ENCODE results near the gene TNS1. TPM values are rescaled to one million over a fixed set of nuclear protein-coding genes. Genes with fewer than 3 reads are reported as not detected.

Gene TNS1
- total and polyA plus RNA-seq, 10 of the 15 experiments (the other 5 are each of a cell fraction or from before 2014, with no cell fraction given) = 0.05 to 0.44 TPM; not detected in 8

DNA sequence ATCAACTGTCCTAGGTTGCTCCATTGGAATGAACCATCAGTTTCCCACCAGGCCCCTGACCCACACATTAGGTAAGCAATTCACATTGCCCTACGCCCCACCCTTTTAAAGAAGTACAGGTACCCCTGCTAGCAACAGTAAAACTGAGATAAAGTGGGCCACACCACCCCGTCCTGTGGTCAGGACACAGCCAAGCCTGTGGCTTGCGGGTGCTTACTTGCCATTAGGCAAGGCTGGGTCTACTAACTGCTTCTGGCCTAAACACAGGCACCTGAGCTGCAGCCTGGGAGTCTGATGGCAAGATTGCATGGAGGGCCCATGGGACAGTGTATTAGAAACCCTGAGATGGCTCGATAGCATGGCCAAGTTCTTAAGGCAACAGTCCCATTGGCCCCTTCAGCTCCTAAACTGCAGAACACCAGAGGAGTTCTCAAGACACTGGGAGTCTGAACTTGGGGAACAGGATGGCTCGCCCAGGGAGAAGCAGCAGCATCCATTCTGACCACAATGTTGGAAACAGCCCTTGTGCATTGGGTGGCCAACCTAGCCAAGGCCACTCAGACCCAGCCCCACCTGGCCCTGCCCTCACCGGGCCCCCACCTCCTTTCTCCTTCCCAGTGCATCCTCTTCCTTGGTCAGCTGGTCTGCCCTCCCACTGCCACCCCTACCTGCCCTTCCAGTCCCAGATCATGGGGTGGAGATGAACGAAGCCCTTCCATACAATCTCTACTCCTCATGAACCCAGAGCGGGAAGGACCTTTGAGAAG lies 177.1 kb downstream of the TNS1 start:
- WGBS (ENCODE audit: insufficient coverage, insufficient replicate concordance, low lambda C conversion rate, missing lambda C conversion rate) = 14% methylated on average over 8 of the region's 8 CpGs
- H3K4me1 ChIP-seq (ENCODE audit: control insufficient read depth, insufficient read depth, low read length) = no peaks in the 10 kb centered on the region
- RAD21 ChIA-PET (ENCODE audit: unreplicated experiment) = no interaction called here
- no peak overlapping the region for H3K4me2 ChIP-seq (ENCODE audit: control insufficient read depth, insufficient read depth)
- FAIRE-seq (no peak), DNase-seq (ENCODE audit: low read depth, low spot score) (no peak), ATAC-seq (no peak)
- BruUV-seq (replicated peaks) = no TSS peak
- in situ Hi-C loops (cut with MboI) = no loop called here
- H3K27me3 ChIP-seq (replicated peaks in 1 of 2; ENCODE audit: control insufficient read depth in 2 of 2, insufficient read depth in 2 of 2, low read length in 1 of 2) = peaks cover 0 to 2% of the 10 kb centered on the region in 2 experiments; a peak in 3 of 4 replicates
- intact Hi-C loops (cut with micrococcal nuclease; ENCODE audit: unreplicated experiment) = no loop called here
- POLR2A ChIA-PET = no interaction called here
- H3K9me3 ChIP-seq (replicated peaks; ENCODE audit: control insufficient read depth, insufficient read depth, low read length) = no peaks in the 10 kb centered on the region
- H3K36me3 ChIP-seq (ENCODE audit: control insufficient read depth in 2 of 2, insufficient read depth in 2 of 2, low read length in 1 of 2) = no peaks in the 10 kb centered on the region
- H4K20me1 ChIP-seq (ENCODE audit: control insufficient read depth, insufficient read depth) = no peaks in the 10 kb centered on the region
- no peaks in the 10 kb centered on the region for H3K79me2 ChIP-seq (ENCODE audit: control insufficient read depth, insufficient read depth, low read length)
- no peak overlapping the region for H3K9ac ChIP-seq (ENCODE audit: control insufficient read depth, insufficient read depth, low read length)
- CTCF ChIA-PET = no interaction called here
- H3K4me3 ChIP-seq = no peak overlapping the region
- SMC1A ChIA-PET (ENCODE audit: uncharacterized antibody, unreplicated experiment) = no interaction called here
- H2AFZ ChIP-seq (ENCODE audit: control insufficient read depth, low read depth, low read length) = no peak overlapping the region
- H3K27ac ChIP-seq (ENCODE audit: control insufficient read depth, insufficient read depth) = no peak overlapping the region
- TF ChIP-seq, protein P1, sequence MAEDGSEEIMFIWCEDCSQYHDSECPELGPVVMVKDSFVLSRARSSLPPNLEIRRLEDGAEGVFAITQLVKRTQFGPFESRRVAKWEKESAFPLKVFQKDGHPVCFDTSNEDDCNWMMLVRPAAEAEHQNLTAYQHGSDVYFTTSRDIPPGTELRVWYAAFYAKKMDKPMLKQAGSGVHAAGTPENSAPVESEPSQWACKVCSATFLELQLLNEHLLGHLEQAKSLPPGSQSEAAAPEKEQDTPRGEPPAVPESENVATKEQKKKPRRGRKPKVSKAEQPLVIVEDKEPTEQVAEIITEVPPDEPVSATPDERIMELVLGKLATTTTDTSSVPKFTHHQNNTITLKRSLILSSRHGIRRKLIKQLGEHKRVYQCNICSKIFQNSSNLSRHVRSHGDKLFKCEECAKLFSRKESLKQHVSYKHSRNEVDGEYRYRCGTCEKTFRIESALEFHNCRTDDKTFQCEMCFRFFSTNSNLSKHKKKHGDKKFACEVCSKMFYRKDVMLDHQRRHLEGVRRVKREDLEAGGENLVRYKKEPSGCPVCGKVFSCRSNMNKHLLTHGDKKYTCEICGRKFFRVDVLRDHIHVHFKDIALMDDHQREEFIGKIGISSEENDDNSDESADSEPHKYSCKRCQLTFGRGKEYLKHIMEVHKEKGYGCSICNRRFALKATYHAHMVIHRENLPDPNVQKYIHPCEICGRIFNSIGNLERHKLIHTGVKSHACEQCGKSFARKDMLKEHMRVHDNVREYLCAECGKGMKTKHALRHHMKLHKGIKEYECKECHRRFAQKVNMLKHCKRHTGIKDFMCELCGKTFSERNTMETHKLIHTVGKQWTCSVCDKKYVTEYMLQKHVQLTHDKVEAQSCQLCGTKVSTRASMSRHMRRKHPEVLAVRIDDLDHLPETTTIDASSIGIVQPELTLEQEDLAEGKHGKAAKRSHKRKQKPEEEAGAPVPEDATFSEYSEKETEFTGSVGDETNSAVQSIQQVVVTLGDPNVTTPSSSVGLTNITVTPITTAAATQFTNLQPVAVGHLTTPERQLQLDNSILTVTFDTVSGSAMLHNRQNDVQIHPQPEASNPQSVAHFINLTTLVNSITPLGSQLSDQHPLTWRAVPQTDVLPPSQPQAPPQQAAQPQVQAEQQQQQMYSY (CRISPR knock-in tag; IDR thresholded peaks at IDR 0.05) = no peak
- TF ChIP-seq, protein P2, sequence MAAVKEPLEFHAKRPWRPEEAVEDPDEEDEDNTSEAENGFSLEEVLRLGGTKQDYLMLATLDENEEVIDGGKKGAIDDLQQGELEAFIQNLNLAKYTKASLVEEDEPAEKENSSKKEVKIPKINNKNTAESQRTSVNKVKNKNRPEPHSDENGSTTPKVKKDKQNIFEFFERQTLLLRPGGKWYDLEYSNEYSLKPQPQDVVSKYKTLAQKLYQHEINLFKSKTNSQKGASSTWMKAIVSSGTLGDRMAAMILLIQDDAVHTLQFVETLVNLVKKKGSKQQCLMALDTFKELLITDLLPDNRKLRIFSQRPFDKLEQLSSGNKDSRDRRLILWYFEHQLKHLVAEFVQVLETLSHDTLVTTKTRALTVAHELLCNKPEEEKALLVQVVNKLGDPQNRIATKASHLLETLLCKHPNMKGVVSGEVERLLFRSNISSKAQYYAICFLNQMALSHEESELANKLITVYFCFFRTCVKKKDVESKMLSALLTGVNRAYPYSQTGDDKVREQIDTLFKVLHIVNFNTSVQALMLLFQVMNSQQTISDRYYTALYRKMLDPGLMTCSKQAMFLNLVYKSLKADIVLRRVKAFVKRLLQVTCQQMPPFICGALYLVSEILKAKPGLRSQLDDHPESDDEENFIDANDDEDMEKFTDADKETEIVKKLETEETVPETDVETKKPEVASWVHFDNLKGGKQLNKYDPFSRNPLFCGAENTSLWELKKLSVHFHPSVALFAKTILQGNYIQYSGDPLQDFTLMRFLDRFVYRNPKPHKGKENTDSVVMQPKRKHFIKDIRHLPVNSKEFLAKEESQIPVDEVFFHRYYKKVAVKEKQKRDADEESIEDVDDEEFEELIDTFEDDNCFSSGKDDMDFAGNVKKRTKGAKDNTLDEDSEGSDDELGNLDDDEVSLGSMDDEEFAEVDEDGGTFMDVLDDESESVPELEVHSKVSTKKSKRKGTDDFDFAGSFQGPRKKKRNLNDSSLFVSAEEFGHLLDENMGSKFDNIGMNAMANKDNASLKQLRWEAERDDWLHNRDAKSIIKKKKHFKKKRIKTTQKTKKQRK (IDR thresholded peaks at IDR 0.05; ENCODE audit: low read depth, low read length) = no peak
- no peak for TF ChIP-seq ZZZ3 (IDR thresholded peaks at IDR 0.05; ENCODE audit: control insufficient read depth, insufficient read length, low read depth)
- TF ChIP-seq NFYB (IDR thresholded peaks at IDR 0.05; ENCODE audit: insufficient read depth, low read depth, low read length) = no peak
- TF ChIP-seq RCOR1 (conservative IDR thresholded peaks at IDR 0.05; ENCODE audit: low read depth, low read length) = no peak
- TF ChIP-seq IRF4 (IDR thresholded peaks at IDR 0.05; ENCODE audit: low read depth, low read length) = no peak
- no peak for TF ChIP-seq KLF5 (IDR thresholded peaks at IDR 0.05; ENCODE audit: partially characterized antibody)
- no peak for TF ChIP-seq POU2F2 (IDR thresholded peaks at IDR 0.05; ENCODE audit: borderline replicate concordance, low read depth, low read length)
- TF ChIP-seq ESRRA (IDR thresholded peaks at IDR 0.05; ENCODE audit: low read length) = no peak
- no peak for TF ChIP-seq NFIC (IDR thresholded peaks at IDR 0.05; ENCODE audit: low read depth, low read length)
- TF ChIP-seq ATF7 (IDR thresholded peaks at IDR 0.05; ENCODE audit: low read depth) = no peak
- no peak for TF ChIP-seq NR2C1 (IDR thresholded peaks at IDR 0.05)
- TF ChIP-seq FOXK2 (IDR thresholded peaks at IDR 0.05) = no peak
- TF ChIP-seq KAT2A (conservative IDR thresholded peaks at IDR 0.05; ENCODE audit: control insufficient read depth, low read depth, low read length) = no peak
- no peak for TF ChIP-seq RAD51 (IDR thresholded peaks at IDR 0.05)
- no peak for TF ChIP-seq JUNB (IDR thresholded peaks at IDR 0.05)
- no peak for TF ChIP-seq JUND (IDR thresholded peaks at IDR 0.05; ENCODE audit: low read depth, low read length)
